ENCODE measurements around the gene PDCD5. TPM values are rescaled to one million over a fixed set of nuclear protein-coding genes. Genes with fewer than 3 reads are reported as not detected.

PDCD5 gene
- total and polyA plus RNA-seq, 2 of the 4 experiments (the other 2 are of a cell fraction) = 30.6 to 74.1 TPM

DNA sequence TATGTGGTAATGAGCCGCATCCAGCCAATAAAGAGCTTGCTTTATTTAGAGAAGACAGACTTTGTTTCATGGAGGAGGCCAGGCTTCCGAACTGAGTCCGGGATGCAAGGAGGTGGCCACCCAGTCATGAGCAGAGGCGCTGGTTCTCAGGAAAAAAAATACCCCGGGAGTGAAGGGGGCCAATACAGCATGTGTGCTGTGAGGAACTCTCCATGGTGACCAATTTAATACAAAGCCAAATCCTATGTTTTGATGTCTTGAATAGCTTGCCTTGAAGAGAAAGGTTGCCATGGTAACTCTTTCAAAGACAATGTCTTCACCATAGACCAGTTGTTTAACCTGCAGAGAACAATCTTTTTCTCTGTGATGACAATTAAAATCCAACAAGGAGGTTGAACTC, 43.4 kb upstream of the PDCD5 start:
- H2AK5ac ChIP-seq (ENCODE audit: low read depth, low read length) = no peak overlapping the region
- no peak overlapping the region for H2BK120ac ChIP-seq (ENCODE audit: low read depth, low read length)
- no peak for DNase-seq
- H2BK20ac ChIP-seq (ENCODE audit: low read depth, low read length) = no peak overlapping the region
- H3K9me1 ChIP-seq (ENCODE audit: insufficient read depth, low read length) = no peaks in the 10 kb centered on the region
- no peak overlapping the region for H3K18ac ChIP-seq (ENCODE audit: low read depth, low read length)
- no peak for ATAC-seq (ENCODE audit: low read depth)
- H3K9ac ChIP-seq (ENCODE audit: low read depth, low read length) = no peak overlapping the region
- H3K36me3 ChIP-seq (ENCODE audit: control insufficient read depth, insufficient read depth, low read length) = no peaks in the 10 kb centered on the region
- H4K20me1 ChIP-seq (ENCODE audit: insufficient read depth, low read length) = no peaks in the 10 kb centered on the region
- H2BK15ac ChIP-seq (ENCODE audit: low read depth, low read length) = no peak overlapping the region
- ChIA-PET POLR2A (ENCODE audit: unreplicated experiment) (interaction anchor here (0.6 kb wide), 1 partner anchor 1442 kb away, joined by 3 read pairs; no protein-coding TSS in a partner anchor), CTCF (no interaction called here)
- no peaks in the 10 kb centered on the region for H3K27me3 ChIP-seq (ENCODE audit: control insufficient read depth, insufficient read depth, low read length)
- no peak overlapping the region for H3K27ac ChIP-seq (ENCODE audit: insufficient read depth, low read length)
- no peak overlapping the region for H4K91ac ChIP-seq (ENCODE audit: insufficient read depth, low read depth, low read length)
- no peaks in the 10 kb centered on the region for H3K79me1 ChIP-seq (ENCODE audit: low read depth in 1 of 2, low read length in 2 of 2)
- H3K56ac ChIP-seq (ENCODE audit: extremely low read depth, insufficient read depth, low read length) = no peak overlapping the region
- intact Hi-C loops (cut with micrococcal nuclease) = no loop called here
- no peak overlapping the region for H2BK5ac ChIP-seq (ENCODE audit: low read depth, low read length, poor library complexity, severe bottlenecking)
- no peak overlapping the region for H3K23ac ChIP-seq (ENCODE audit: low read depth, low read length)
- no peaks in the 10 kb centered on the region for H3K9me3 ChIP-seq (ENCODE audit: control insufficient read depth, insufficient read depth, low read length)
- TF ChIP-seq, protein P1, sequence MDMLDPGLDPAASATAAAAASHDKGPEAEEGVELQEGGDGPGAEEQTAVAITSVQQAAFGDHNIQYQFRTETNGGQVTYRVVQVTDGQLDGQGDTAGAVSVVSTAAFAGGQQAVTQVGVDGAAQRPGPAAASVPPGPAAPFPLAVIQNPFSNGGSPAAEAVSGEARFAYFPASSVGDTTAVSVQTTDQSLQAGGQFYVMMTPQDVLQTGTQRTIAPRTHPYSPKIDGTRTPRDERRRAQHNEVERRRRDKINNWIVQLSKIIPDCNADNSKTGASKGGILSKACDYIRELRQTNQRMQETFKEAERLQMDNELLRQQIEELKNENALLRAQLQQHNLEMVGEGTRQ (IDR thresholded peaks at IDR 0.05; ENCODE audit: low read depth, low read length) = no peak
- no peak for TF ChIP-seq NFE2L2 (IDR thresholded peaks at IDR 0.05; ENCODE audit: low read depth, low read length)
- TF ChIP-seq, protein P2, sequence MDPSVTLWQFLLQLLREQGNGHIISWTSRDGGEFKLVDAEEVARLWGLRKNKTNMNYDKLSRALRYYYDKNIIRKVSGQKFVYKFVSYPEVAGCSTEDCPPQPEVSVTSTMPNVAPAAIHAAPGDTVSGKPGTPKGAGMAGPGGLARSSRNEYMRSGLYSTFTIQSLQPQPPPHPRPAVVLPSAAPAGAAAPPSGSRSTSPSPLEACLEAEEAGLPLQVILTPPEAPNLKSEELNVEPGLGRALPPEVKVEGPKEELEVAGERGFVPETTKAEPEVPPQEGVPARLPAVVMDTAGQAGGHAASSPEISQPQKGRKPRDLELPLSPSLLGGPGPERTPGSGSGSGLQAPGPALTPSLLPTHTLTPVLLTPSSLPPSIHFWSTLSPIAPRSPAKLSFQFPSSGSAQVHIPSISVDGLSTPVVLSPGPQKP (IDR thresholded peaks at IDR 0.05; ENCODE audit: borderline replicate concordance, low read depth, low read length) = no peak
- no TSS peak for BruUV-seq (replicated peaks)
- no peak overlapping the region for H3K14ac ChIP-seq (replicated peaks; ENCODE audit: low read depth, low read length)
- H4K8ac ChIP-seq (ENCODE audit: low read depth in 2 of 2, low read length in 2 of 2) = no peak overlapping the region
- 60% methylated on average over 1 of the region's 5 CpGs; no CpG with 5 or more reads in 1 of the 2 experiments for WGBS, 2 experiments (ENCODE audit: extremely low coverage in 2 of 2, insufficient read length in 1 of 2)
- no peak overlapping the region for H3K4ac ChIP-seq (ENCODE audit: low read depth, low read length)
- dilution Hi-C loops (cut with HindIII; ENCODE audit: low sequenced_read_pairs, unreplicated experiment) = no loop called here
- no peak overlapping the region for H2AFZ ChIP-seq (replicated peaks; ENCODE audit: low read length, poor library complexity)
- H3K4me1 ChIP-seq (ENCODE audit: control insufficient read depth, insufficient read depth, low read length) = no peaks in the 10 kb centered on the region
- H3K4me3 ChIP-seq (ENCODE audit: insufficient read depth, low read depth, low read length) = no peak overlapping the region
- no peak overlapping the region for H3K4me2 ChIP-seq (ENCODE audit: low read depth, low read length)
- H4K5ac ChIP-seq (ENCODE audit: low read depth, low read length) = no peak overlapping the region
- in situ Hi-C loops (cut with MboI; ENCODE audit: low sequenced_read_pairs) = no loop called here
- H2AK9ac ChIP-seq (replicated peaks; ENCODE audit: low read depth, low read length, poor library complexity) = no peak overlapping the region
